MM.1S (cell line): ENCODE data around the gene TMSB10.

Source experiments
- CTCF ChIP-seq: fragments of 300-600 bp; sonication (generic); IDR thresholded peaks from 2 replicates; pipeline ENCODE4 v1.5.1; 2016; ENCODE audit warnings: antibody characterized with exemption, low read length, mixed read lengths
- EZH2phosphoT487 ChIP-seq: fragments of 300-600 bp; sonication (generic); IDR thresholded peaks from 2 replicates; pipeline ENCODE4 v1.6.1; 2018; ENCODE audit warnings: antibody characterized with exemption, low read length

- TF ChIP-seq CTCF, result no peak
- TF ChIP-seq EZH2phosphoT487, result no peak
Observed at GRCh38 chr2:84900971-84901370, 4.5 kb upstream of the TMSB10 start.
